Prostate gland (tissue), 2 donors: ENCODE data around the gene DLG2. TPM values are rescaled to one million over a fixed set of nuclear protein-coding genes. Genes with fewer than 3 reads are reported as not detected.

Experiments
- DNase-seq: peaks from one replicate; pipeline ENCODE4 v3.0.0-alpha.2; 2019; ENCODE audit warnings: low spot score
- H3K27ac ChIP-seq, 2 donors: fragments of 200-600 bp; sonication (generic); 2 replicates each; pipeline ENCODE4 v1.5.1; 2017 to 2019
- H3K27me3 ChIP-seq: fragments of 200-600 bp; sonication (generic); replicated peaks from 2 replicates; pipeline ENCODE4 v1.5.1; 2019; ENCODE audit not compliant: insufficient read depth
- H3K36me3 ChIP-seq, 2 donors: fragments of 200-600 bp; sonication (generic); 1 replicate in 1 of 2; 2 replicates in 1 of 2; pipeline versions ENCODE4 v1.5.1 to v1.8.1; 2017 to 2019
- H3K4me1 ChIP-seq: fragments of 200-600 bp; sonication (generic); replicated peaks from 2 replicates; pipeline ENCODE4 v1.5.1; 2019
- H3K4me3 ChIP-seq, 2 donors: fragments of 200-600 bp; sonication (generic); 2 replicates each; pipeline ENCODE4 v1.5.1; 2017 to 2019
- H3K9me3 ChIP-seq: fragments of 200-600 bp; sonication (generic); 2 replicates; pipeline ENCODE4 v1.5.1; 2017
- CTCF ChIP-seq, 4 experiments: fragments of 200-600 bp in 2 of 4; fragments of 450-650 bp in 2 of 4; sonication (generic) in 2 of 4; IDR thresholded peaks; 1 replicate in 3 of 4; 2 replicates in 1 of 4; pipeline ENCODE4 v1.5.1; 2016 to 2019; ENCODE audit warnings: antibody characterized with exemption in 4 of 4, mild to moderate bottlenecking in 2 of 4, moderate library complexity in 2 of 4
- POLR2A ChIP-seq: fragments of 450-650 bp; IDR thresholded peaks from one replicate; pipeline ENCODE4 v1.6.1; 2016; ENCODE audit warnings: antibody characterized with exemption, mild to moderate bottlenecking
- POLR2AphosphoS5 ChIP-seq: sonication (generic); formaldehyde crosslinking; IDR thresholded peaks from one replicate; pipeline ENCODE4 v1.6.1; 2017; ENCODE audit warnings: antibody characterized with exemption
- WGBS: methylation state at CpG from one replicate; pipeline ENCODE4 v1.1.5; 2018; 5-methylcytosine and 5-hydroxymethylcytosine counted together
- intact Hi-C: fragments of 100-400 bp; cut with DNase I; formaldehyde crosslinking; loops from one replicate; pipeline ENCODE4 v1.14.2; 2022
- total RNA-seq, 2 donors: library from RNA; depleted of rRNA; stranded (reverse); fragments of >200 nt; gene quantifications; one replicate each; pipeline ENCODE4 v1.1.0, GENCODE V29; 2016

Gene DLG2
- total RNA-seq, 2 donors from 2014 or later = 9.8 to 16.2 TPM

- H3K4me3 ChIP-seq = no peak overlapping the region
- intact Hi-C loops = loop anchor here (5.0 to 10.0 kb wide), 2 partner anchors 138 to 685 kb away; no protein-coding TSS in a partner anchor
- DNase-seq = no peak
- no peaks in the 10 kb centered on the region for H3K27me3 ChIP-seq
- TF ChIP-seq POLR2A = no peak
- no peak for TF ChIP-seq CTCF (IDR thresholded peaks at IDR 0.05)
- no peak for TF ChIP-seq POLR2AphosphoS5
- no peaks in the 10 kb centered on the region for H3K9me3 ChIP-seq
- no peaks in the 10 kb centered on the region for H3K4me1 ChIP-seq
- no peak overlapping the region for H3K27ac ChIP-seq
- H3K36me3 ChIP-seq = no peaks in the 10 kb centered on the region
These were observed 1104.8 kb downstream of the DLG2 start for GRCh38 chr11:84522331-84522730.

GRCh38 chr11:84518631-84519183 lies 1108.4 kb downstream of the DLG2 start:
- Histone ChIP-seq H3K4me3 (no peak overlapping the region), H3K4me1 (no peaks in the 10 kb centered on the region), H3K27me3 (no peaks in the 10 kb centered on the region), H3K36me3 (no peaks in the 10 kb centered on the region), H3K27ac (no peak overlapping the region), H3K9me3 (no peaks in the 10 kb centered on the region)
- no peak for DNase-seq
- WGBS = 36% methylated on average over 2 of the region's 2 CpGs
- intact Hi-C loops = no loop called here
- TF ChIP-seq CTCF (IDR thresholded peaks at IDR 0.05) (no peak), POLR2AphosphoS5 (no peak), POLR2A (no peak)

GRCh38 chr11:84514436-84514835 lies 1112.7 kb downstream of the DLG2 start:
- H3K4me1 ChIP-seq = no peaks in the 10 kb centered on the region
- intact Hi-C loops = no loop called here
- H3K27me3 ChIP-seq = no peaks in the 10 kb centered on the region
- TF ChIP-seq POLR2A (no peak), CTCF (IDR thresholded peaks at IDR 0.05) (no peak), POLR2AphosphoS5 (no peak)
- DNase-seq = no peak
- H3K27ac ChIP-seq = no peak overlapping the region
- H3K4me3 ChIP-seq = no peak overlapping the region
- H3K9me3 ChIP-seq = no peaks in the 10 kb centered on the region
- WGBS = 54% methylated on average over 1 of the region's 1 CpG
- H3K36me3 ChIP-seq = no peaks in the 10 kb centered on the region

GRCh38 chr11:84503503-84503902 lies 1123.6 kb downstream of the DLG2 start:
- H3K27me3 ChIP-seq = no peaks in the 10 kb centered on the region
- intact Hi-C loops = no loop called here
- no peaks in the 10 kb centered on the region for H3K9me3 ChIP-seq
- TF ChIP-seq CTCF (IDR thresholded peaks at IDR 0.05) = no peak
- TF ChIP-seq POLR2AphosphoS5 = no peak
- TF ChIP-seq POLR2A = no peak
- H3K4me1 ChIP-seq = no peaks in the 10 kb centered on the region
- H3K27ac ChIP-seq = no peak overlapping the region
- H3K4me3 ChIP-seq = no peak overlapping the region
- H3K36me3 ChIP-seq = no peaks in the 10 kb centered on the region
- WGBS = 95% methylated on average over 1 of the region's 1 CpG
- DNase-seq = no peak

- H3K36me3 ChIP-seq = no peaks in the 10 kb centered on the region
- H3K4me3 ChIP-seq = no peak overlapping the region
- no peaks in the 10 kb centered on the region for H3K4me1 ChIP-seq
- H3K27me3 ChIP-seq = no peaks in the 10 kb centered on the region
- H3K27ac ChIP-seq = no peak overlapping the region
- DNase-seq = no peak
- intact Hi-C loops = no loop called here
- no peaks in the 10 kb centered on the region for H3K9me3 ChIP-seq
- TF ChIP-seq CTCF (IDR thresholded peaks at IDR 0.05) (no peak), POLR2AphosphoS5 (no peak)
These were observed 1125.4 kb downstream of the DLG2 start for GRCh38 chr11:84501750-84502149.
